K562 (cell line): Measurements from ENCODE around the gene HCST. TPM values are rescaled to one million over a fixed set of nuclear protein-coding genes. Genes with fewer than 3 reads are reported as not detected.

Experiments used
- FIP1L1 ChIP-seq: fragments of 200-400 bp; formaldehyde crosslinking; IDR thresholded peaks from 2 replicates; pipeline ENCODE4 v1.6.1; 2018; ENCODE audit warnings: mild to moderate bottlenecking, low read depth, low read length; ENCODE audit not compliant: poor library complexity, severe bottlenecking
- FOS ChIP-seq: IDR thresholded peaks from 3 replicates; pipeline ENCODE4 v1.6.1; 2011; ENCODE audit not compliant: insufficient read length; ENCODE audit errors: extremely low read depth
- L3MBTL2 ChIP-seq: fragments of 450-650 bp; IDR thresholded peaks from 2 replicates; pipeline ENCODE4 v1.6.1; 2016; ENCODE audit warnings: mild to moderate bottlenecking, moderate library complexity
- MTA3 ChIP-seq: fragments of 450-650 bp; formaldehyde crosslinking; IDR thresholded peaks from 2 replicates; pipeline ENCODE4 v1.6.1; 2017; ENCODE audit warnings: mild to moderate bottlenecking, borderline replicate concordance
- NR2C2 ChIP-seq, 2 experiments: fragments of 200-800 bp in 1 of 2; sonication (Bioruptor generic) in 1 of 2; sonication (generic) in 1 of 2; formaldehyde crosslinking in 1 of 2; IDR thresholded peaks; 2 replicates each; pipeline versions ENCODE4 v1.6.1 to v1.8.0; 2016 to 2022; ENCODE audit warnings: mild to moderate bottlenecking in 1 of 2, missing compliant biosample characterization in 1 of 2, missing genetic modification characterization in 1 of 2, missing genetic modification reagents in 1 of 2
- ZNF311 ChIP-seq: fragments of 250-450 bp; sonication (Bioruptor Pico); IDR thresholded peaks from 2 replicates; pipeline ENCODE4 v1.4.0; 2020; ENCODE audit warnings: mild to moderate bottlenecking, moderate library complexity
- polyA plus RNA-seq, 8 experiments: library from polyadenylated mRNA; depleted of rRNA in 4 of 8; stranded (reverse) in 5 of 8; unstranded in 3 of 8; fragments of >200 nt; fragmentation: Nextera tagmentation in 2 of 8; fragmentation: Illumina TruSeq in 1 of 8; extraction: Ambion mirVana in 2 of 8; extraction: Trizol in 1 of 8; gene quantifications; 2 replicates each; pipeline versions ENCODE4 v1.2.1 to v1.2.3, GENCODE V29; 2011 to 2014; ENCODE audit warnings: inconsistent platforms in 1 of 8, missing spikeins in 1 of 8
- total RNA-seq, 7 experiments: library from RNA; depleted of rRNA in 6 of 7; stranded (reverse); fragments of >200 nt in 6 of 7; fragmentation: Illumina TruSeq in 2 of 7; extraction: Trizol in 2 of 7; gene quantifications; 2 replicates each; pipeline versions ENCODE4 v1.2.1 to v1.2.3, GENCODE V29; 2011 to 2021; ENCODE audit warnings: low replicate concordance in 1 of 7
- TF ChIP-seq, protein P1 (sequence below): fragments of 450-650 bp; IDR thresholded peaks from 2 replicates; pipeline ENCODE4 v1.6.1; 2016; ENCODE audit warnings: mild to moderate bottlenecking, moderate library complexity
- TF ChIP-seq, protein P2 (sequence below), 2 experiments: fragments of 450-650 bp in 1 of 2; sonication (generic) in 1 of 2; formaldehyde crosslinking in 1 of 2; IDR thresholded peaks in 1 of 2; conservative IDR thresholded peaks in 1 of 2; 2 replicates each; pipeline versions ENCODE4 v1.6.1 to v1.8.1; 2016 to 2023; ENCODE audit warnings: mild to moderate bottlenecking in 2 of 2, moderate library complexity in 2 of 2, inconsistent platforms in 1 of 2, missing genetic modification reagents in 1 of 2
- TF ChIP-seq, protein P3 (sequence below): sonication (generic); formaldehyde crosslinking; IDR thresholded peaks from 2 replicates; pipeline ENCODE4 v1.4.0; 2020; ENCODE audit warnings: mild to moderate bottlenecking, missing genetic modification reagents
- TF ChIP-seq, protein P4 (sequence below), 2 experiments: IDR thresholded peaks; 2 replicates each; pipeline ENCODE4 v1.6.1; 2011; ENCODE audit warnings: borderline replicate concordance in 1 of 2, control low read depth in 1 of 2, low read depth in 1 of 2, low read length in 1 of 2, mild to moderate bottlenecking in 1 of 2, mixed read lengths in 1 of 2, moderate library complexity in 1 of 2; ENCODE audit not compliant: insufficient read depth in 1 of 2, insufficient read length in 1 of 2, poor library complexity in 1 of 2, severe bottlenecking in 1 of 2; ENCODE audit errors: extremely low read depth in 1 of 2

Gene HCST
- total and polyA plus RNA-seq, 9 of the 15 experiments (the other 6 are each of a cell fraction or from before 2014, with no cell fraction given): 0.29 to 1.9 (median 0.95) TPM; not detected in 2

DNA sequence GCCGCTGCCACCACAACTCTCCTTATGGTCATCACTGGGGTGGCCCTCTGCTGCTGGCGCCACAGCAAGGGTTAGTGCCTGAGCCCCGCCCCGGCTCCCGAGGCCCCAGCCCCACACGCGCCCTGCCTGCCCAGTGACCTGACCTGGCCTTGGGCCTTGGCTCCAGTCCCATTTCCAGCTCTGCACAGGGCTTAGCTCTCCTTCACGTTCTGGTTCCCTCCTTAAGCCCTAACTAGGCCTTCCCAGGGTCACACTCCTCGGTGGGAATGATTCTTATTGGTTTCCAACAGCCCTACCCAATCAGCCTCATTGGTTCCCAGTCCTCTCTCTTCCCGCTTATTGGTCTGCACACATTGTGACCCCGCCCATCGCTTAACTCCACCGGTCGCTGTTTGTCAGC lies 39.8 kb upstream of the HCST start (continued):
- TF ChIP-seq, protein P1, sequence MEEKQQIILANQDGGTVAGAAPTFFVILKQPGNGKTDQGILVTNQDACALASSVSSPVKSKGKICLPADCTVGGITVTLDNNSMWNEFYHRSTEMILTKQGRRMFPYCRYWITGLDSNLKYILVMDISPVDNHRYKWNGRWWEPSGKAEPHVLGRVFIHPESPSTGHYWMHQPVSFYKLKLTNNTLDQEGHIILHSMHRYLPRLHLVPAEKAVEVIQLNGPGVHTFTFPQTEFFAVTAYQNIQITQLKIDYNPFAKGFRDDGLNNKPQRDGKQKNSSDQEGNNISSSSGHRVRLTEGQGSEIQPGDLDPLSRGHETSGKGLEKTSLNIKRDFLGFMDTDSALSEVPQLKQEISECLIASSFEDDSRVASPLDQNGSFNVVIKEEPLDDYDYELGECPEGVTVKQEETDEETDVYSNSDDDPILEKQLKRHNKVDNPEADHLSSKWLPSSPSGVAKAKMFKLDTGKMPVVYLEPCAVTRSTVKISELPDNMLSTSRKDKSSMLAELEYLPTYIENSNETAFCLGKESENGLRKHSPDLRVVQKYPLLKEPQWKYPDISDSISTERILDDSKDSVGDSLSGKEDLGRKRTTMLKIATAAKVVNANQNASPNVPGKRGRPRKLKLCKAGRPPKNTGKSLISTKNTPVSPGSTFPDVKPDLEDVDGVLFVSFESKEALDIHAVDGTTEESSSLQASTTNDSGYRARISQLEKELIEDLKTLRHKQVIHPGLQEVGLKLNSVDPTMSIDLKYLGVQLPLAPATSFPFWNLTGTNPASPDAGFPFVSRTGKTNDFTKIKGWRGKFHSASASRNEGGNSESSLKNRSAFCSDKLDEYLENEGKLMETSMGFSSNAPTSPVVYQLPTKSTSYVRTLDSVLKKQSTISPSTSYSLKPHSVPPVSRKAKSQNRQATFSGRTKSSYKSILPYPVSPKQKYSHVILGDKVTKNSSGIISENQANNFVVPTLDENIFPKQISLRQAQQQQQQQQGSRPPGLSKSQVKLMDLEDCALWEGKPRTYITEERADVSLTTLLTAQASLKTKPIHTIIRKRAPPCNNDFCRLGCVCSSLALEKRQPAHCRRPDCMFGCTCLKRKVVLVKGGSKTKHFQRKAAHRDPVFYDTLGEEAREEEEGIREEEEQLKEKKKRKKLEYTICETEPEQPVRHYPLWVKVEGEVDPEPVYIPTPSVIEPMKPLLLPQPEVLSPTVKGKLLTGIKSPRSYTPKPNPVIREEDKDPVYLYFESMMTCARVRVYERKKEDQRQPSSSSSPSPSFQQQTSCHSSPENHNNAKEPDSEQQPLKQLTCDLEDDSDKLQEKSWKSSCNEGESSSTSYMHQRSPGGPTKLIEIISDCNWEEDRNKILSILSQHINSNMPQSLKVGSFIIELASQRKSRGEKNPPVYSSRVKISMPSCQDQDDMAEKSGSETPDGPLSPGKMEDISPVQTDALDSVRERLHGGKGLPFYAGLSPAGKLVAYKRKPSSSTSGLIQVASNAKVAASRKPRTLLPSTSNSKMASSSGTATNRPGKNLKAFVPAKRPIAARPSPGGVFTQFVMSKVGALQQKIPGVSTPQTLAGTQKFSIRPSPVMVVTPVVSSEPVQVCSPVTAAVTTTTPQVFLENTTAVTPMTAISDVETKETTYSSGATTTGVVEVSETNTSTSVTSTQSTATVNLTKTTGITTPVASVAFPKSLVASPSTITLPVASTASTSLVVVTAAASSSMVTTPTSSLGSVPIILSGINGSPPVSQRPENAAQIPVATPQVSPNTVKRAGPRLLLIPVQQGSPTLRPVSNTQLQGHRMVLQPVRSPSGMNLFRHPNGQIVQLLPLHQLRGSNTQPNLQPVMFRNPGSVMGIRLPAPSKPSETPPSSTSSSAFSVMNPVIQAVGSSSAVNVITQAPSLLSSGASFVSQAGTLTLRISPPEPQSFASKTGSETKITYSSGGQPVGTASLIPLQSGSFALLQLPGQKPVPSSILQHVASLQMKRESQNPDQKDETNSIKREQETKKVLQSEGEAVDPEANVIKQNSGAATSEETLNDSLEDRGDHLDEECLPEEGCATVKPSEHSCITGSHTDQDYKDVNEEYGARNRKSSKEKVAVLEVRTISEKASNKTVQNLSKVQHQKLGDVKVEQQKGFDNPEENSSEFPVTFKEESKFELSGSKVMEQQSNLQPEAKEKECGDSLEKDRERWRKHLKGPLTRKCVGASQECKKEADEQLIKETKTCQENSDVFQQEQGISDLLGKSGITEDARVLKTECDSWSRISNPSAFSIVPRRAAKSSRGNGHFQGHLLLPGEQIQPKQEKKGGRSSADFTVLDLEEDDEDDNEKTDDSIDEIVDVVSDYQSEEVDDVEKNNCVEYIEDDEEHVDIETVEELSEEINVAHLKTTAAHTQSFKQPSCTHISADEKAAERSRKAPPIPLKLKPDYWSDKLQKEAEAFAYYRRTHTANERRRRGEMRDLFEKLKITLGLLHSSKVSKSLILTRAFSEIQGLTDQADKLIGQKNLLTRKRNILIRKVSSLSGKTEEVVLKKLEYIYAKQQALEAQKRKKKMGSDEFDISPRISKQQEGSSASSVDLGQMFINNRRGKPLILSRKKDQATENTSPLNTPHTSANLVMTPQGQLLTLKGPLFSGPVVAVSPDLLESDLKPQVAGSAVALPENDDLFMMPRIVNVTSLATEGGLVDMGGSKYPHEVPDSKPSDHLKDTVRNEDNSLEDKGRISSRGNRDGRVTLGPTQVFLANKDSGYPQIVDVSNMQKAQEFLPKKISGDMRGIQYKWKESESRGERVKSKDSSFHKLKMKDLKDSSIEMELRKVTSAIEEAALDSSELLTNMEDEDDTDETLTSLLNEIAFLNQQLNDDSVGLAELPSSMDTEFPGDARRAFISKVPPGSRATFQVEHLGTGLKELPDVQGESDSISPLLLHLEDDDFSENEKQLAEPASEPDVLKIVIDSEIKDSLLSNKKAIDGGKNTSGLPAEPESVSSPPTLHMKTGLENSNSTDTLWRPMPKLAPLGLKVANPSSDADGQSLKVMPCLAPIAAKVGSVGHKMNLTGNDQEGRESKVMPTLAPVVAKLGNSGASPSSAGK: peak; percentile 86
- TF ChIP-seq FIP1L1 (no peak), L3MBTL2 (peak; percentile 88), MTA3 (no peak), NR2C2 (CRISPR knock-in tag; IDR thresholded peaks at IDR 0.05) (no peak), NR2C2 (tag; IDR thresholded peaks at IDR 0.05) (peak; percentile 31; the same call in 1 of the 2 replicates), FOS (peak; percentile 88), ZNF311 (no peak)
- TF ChIP-seq, protein P2, sequence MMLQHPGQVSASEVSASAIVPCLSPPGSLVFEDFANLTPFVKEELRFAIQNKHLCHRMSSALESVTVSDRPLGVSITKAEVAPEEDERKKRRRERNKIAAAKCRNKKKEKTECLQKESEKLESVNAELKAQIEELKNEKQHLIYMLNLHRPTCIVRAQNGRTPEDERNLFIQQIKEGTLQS (IDR thresholded peaks at IDR 0.05): no peak
- TF ChIP-seq, protein P2 (CRISPR knock-in tag; conservative IDR thresholded peaks at IDR 0.05): no peak
- TF ChIP-seq, protein P3, sequence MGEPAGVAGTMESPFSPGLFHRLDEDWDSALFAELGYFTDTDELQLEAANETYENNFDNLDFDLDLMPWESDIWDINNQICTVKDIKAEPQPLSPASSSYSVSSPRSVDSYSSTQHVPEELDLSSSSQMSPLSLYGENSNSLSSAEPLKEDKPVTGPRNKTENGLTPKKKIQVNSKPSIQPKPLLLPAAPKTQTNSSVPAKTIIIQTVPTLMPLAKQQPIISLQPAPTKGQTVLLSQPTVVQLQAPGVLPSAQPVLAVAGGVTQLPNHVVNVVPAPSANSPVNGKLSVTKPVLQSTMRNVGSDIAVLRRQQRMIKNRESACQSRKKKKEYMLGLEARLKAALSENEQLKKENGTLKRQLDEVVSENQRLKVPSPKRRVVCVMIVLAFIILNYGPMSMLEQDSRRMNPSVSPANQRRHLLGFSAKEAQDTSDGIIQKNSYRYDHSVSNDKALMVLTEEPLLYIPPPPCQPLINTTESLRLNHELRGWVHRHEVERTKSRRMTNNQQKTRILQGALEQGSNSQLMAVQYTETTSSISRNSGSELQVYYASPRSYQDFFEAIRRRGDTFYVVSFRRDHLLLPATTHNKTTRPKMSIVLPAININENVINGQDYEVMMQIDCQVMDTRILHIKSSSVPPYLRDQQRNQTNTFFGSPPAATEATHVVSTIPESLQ: no peak
- TF ChIP-seq, protein P4, sequence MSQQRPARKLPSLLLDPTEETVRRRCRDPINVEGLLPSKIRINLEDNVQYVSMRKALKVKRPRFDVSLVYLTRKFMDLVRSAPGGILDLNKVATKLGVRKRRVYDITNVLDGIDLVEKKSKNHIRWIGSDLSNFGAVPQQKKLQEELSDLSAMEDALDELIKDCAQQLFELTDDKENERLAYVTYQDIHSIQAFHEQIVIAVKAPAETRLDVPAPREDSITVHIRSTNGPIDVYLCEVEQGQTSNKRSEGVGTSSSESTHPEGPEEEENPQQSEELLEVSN (IDR thresholded peaks at IDR 0.05; ENCODE audit: borderline replicate concordance in 1 of 2, extremely low read depth in 1 of 2, insufficient read depth in 1 of 2, insufficient read length in 1 of 2, low read depth in 1 of 2, low read length in 1 of 2, poor library complexity in 1 of 2, severe bottlenecking in 1 of 2): peak; percentile 79 to 91
